SK-N-SH (cell line): ENCODE data around the gene SASH1. TPM values are rescaled to one million over a fixed set of nuclear protein-coding genes. Genes with fewer than 3 reads are reported as not detected.

ENCODE experiments used
- CTCF ChIA-PET: fragments of 300-600, 350-600 bp; formaldehyde crosslinking; extraction: SDS; loops from one replicate; lab custom pipeline; 2021; lab: Yijun Ruan, JAX
- POLR2A ChIA-PET: fragments of 350-600 bp; sonication (Branson Sonifier 250); formaldehyde crosslinking; extraction: SDS; loops from one replicate; lab custom pipeline; 2020; ENCODE audit warnings: antibody characterized with exemption, inconsistent platforms; lab: Yijun Ruan, JAX
- DNase-seq: peaks from one replicate; pipeline ENCODE4 v3.0.0; 2012
- H2AFZ ChIP-seq: fragments of 200-600 bp; sonication (generic); 2 replicates; pipeline ENCODE4 v1.8.1; 2016; ENCODE audit warnings: antibody characterized with exemption, mild to moderate bottlenecking, low read depth
- H3F3A ChIP-seq: fragments of 200-600 bp; sonication (generic); replicated peaks from 2 replicates; pipeline ENCODE3; 2016; ENCODE audit warnings: antibody characterized with exemption, mild to moderate bottlenecking; ENCODE audit not compliant: insufficient read depth
- H3K27ac ChIP-seq, 2 experiments: fragments of 200-500 bp in 1 of 2; fragments of 200-600 bp in 1 of 2; sonication (Bioruptor generic) in 1 of 2; sonication (generic), shearing (Covaris generic) in 1 of 2; 2 replicates each; pipeline versions ENCODE4 v1.5.1 to v1.6.1; 2014 to 2016; ENCODE audit warnings: low read depth in 2 of 2, inconsistent platforms in 1 of 2, low read length in 1 of 2, mild to moderate bottlenecking in 1 of 2, mixed read lengths in 1 of 2
- H3K27me3 ChIP-seq: fragments of 200-600 bp; sonication (generic), shearing (Covaris generic); 2 replicates; pipeline ENCODE4 v1.6.1; 2016; ENCODE audit warnings: mixed run types; ENCODE audit not compliant: insufficient read depth
- H3K36me3 ChIP-seq, 2 experiments: fragments of 200-500 bp in 1 of 2; fragments of 200-600 bp in 1 of 2; sonication (Bioruptor generic) in 1 of 2; sonication (generic) in 1 of 2; replicated peaks in 1 of 2; 2 replicates each; pipeline versions ENCODE3 to v1.5.1; 2014 to 2016; ENCODE audit warnings: low read length in 1 of 2, mild to moderate bottlenecking in 1 of 2; ENCODE audit not compliant: insufficient read depth in 2 of 2, control insufficient read depth in 1 of 2
- H3K4me1 ChIP-seq, 2 experiments: fragments of 200-500 bp in 1 of 2; fragments of 200-600 bp in 1 of 2; sonication (Bioruptor generic) in 1 of 2; sonication (generic), shearing (Covaris generic) in 1 of 2; 2 replicates each; pipeline versions ENCODE4 v1.5.1 to v1.6.1; 2014 to 2016; ENCODE audit warnings: low read depth in 1 of 2, low read length in 1 of 2, mixed run types in 1 of 2; ENCODE audit not compliant: insufficient read depth in 2 of 2, control insufficient read depth in 1 of 2
- H3K4me2 ChIP-seq: fragments of 200-600 bp; sonication (generic), shearing (Covaris generic); 2 replicates; pipeline ENCODE4 v1.6.1; 2017; ENCODE audit warnings: mixed run types
- H3K4me3 ChIP-seq, 2 experiments: fragments of 200-500 bp in 1 of 2; fragments of 200-600 bp in 1 of 2; sonication (Bioruptor generic) in 1 of 2; sonication (generic), shearing (Covaris generic) in 1 of 2; 2 replicates each; pipeline versions ENCODE4 v1.5.1 to v1.8.1; 2014 to 2016; ENCODE audit warnings: low read depth in 2 of 2, inconsistent platforms in 1 of 2, low read length in 1 of 2, mild to moderate bottlenecking in 1 of 2, mixed read lengths in 1 of 2, moderate library complexity in 1 of 2
- H3K79me2 ChIP-seq: fragments of 200-600 bp; sonication (generic); 2 replicates; pipeline ENCODE4 v1.8.1; 2017; ENCODE audit warnings: mild to moderate bottlenecking; ENCODE audit not compliant: insufficient read depth
- H3K9ac ChIP-seq: fragments of 200-600 bp; sonication (generic); 2 replicates; pipeline ENCODE4 v1.6.1; 2017; ENCODE audit warnings: mixed run types
- H3K9me2 ChIP-seq: fragments of 200-600 bp; sonication (generic); 2 replicates; pipeline ENCODE4 v1.6.1; 2017; ENCODE audit warnings: mixed run types
- H3K9me3 ChIP-seq: fragments of 200-600 bp; sonication (generic); 2 replicates; pipeline ENCODE4 v1.6.1; 2017; ENCODE audit warnings: mixed run types, mild to moderate bottlenecking, moderate library complexity
- H4K20me1 ChIP-seq: fragments of 200-600 bp; sonication (generic); 2 replicates; pipeline ENCODE4 v1.6.1; 2017; ENCODE audit warnings: mild to moderate bottlenecking, mixed run types; ENCODE audit not compliant: insufficient read depth
- CHD2 ChIP-seq: fragments of 150-350 bp; IDR thresholded peaks from 2 replicates; pipeline ENCODE4 v1.6.1; 2018; ENCODE audit warnings: low read length; ENCODE audit not compliant: partially characterized antibody
- CTCF ChIP-seq: fragments of 200-600 bp; sonication (generic); IDR thresholded peaks from 2 replicates; pipeline ENCODE4 v1.6.1; 2017; ENCODE audit warnings: antibody characterized with exemption, mild to moderate bottlenecking, moderate library complexity
- EP300 ChIP-seq, 2 experiments: IDR thresholded peaks; 2 replicates each; pipeline versions ENCODE4 v1.4.0 to v1.6.1; 2012; ENCODE audit warnings: borderline replicate concordance in 1 of 2, low read depth in 1 of 2, low read length in 1 of 2
- EZH2phosphoT487 ChIP-seq: fragments of 200-600 bp; sonication (generic); IDR thresholded peaks from 2 replicates; pipeline ENCODE4 v1.6.1; 2017; ENCODE audit warnings: low read depth, mixed run types, mild to moderate bottlenecking, antibody characterized with exemption, moderate library complexity, borderline replicate concordance
- FOSL2 ChIP-seq: IDR thresholded peaks from 2 replicates; pipeline ENCODE4 v1.4.0; 2012; ENCODE audit warnings: low read depth, mild to moderate bottlenecking, moderate library complexity, borderline replicate concordance
- GABPA ChIP-seq: IDR thresholded peaks from 2 replicates; pipeline ENCODE4 v1.4.0; 2012; ENCODE audit warnings: low read depth, mild to moderate bottlenecking
- GATA2 ChIP-seq: sonication (generic); formaldehyde crosslinking; IDR thresholded peaks from 2 replicates; pipeline ENCODE4 v1.5.0; 2020; ENCODE audit warnings: mild to moderate bottlenecking, missing genetic modification reagents
- IRF3 ChIP-seq: fragments of 150-350 bp; IDR thresholded peaks from 2 replicates; pipeline ENCODE4 v1.6.1; 2016; ENCODE audit warnings: mild to moderate bottlenecking, low read depth, low read length
- JUND ChIP-seq: IDR thresholded peaks from 2 replicates; pipeline ENCODE4 v1.4.0; 2012
- REST ChIP-seq: IDR thresholded peaks from 2 replicates; pipeline ENCODE4 v1.6.1; 2012; ENCODE audit warnings: mild to moderate bottlenecking, low read depth, low read length, moderate library complexity
- RFX5 ChIP-seq: IDR thresholded peaks from 2 replicates; pipeline ENCODE4 v1.6.1; 2012; ENCODE audit warnings: mild to moderate bottlenecking, improper control_type of control experiment, low read length
- SMC3 ChIP-seq: IDR thresholded peaks from 2 replicates; pipeline ENCODE4 v1.6.1; 2012; ENCODE audit warnings: low read depth, low read length, improper control_type of control experiment
- USF1 ChIP-seq: IDR thresholded peaks from 2 replicates; pipeline ENCODE4 v1.4.0; 2012; ENCODE audit warnings: low read depth, borderline replicate concordance
- WGBS: methylation state at CpG from one replicate; pipeline ENCODE4 v1.1.6; 2017; ENCODE audit warnings: low lambda C conversion rate; 5-methylcytosine and 5-hydroxymethylcytosine counted together
- polyA plus RNA-seq, 3 experiments: library from polyadenylated mRNA; depleted of rRNA; stranded (reverse); fragments of >200 nt; gene quantifications; 2 replicates each; pipeline ENCODE4 v1.2.3, GENCODE V29; 2012

SASH1 gene
- polyA plus RNA-seq, 1 of the 3 experiments (the other 2 are of a cell fraction): 19.8 TPM

- TF ChIP-seq IRF3: no peak
Measured at GRCh38 chr6:148543540-148543939, 200.9 kb downstream of the SASH1 start (continued).

- H4K20me1 ChIP-seq: no peaks in the 10 kb centered on the region
- ChIA-PET CTCF (interaction anchor here (1.3 to 1.4 kb wide), 2 partner anchors 15 to 17 kb away, joined by 3 read pairs; no protein-coding TSS in a partner anchor), POLR2A (no interaction called here)
- H3K9ac ChIP-seq: no peak overlapping the region
- no peaks in the 10 kb centered on the region for H3K9me2 ChIP-seq
- H3K4me3 ChIP-seq: no peak overlapping the region
- WGBS: 91% methylated on average over 4 of the region's 17 CpGs
- TF ChIP-seq CTCF (no peak), USF1 (no peak), JUND (no peak), FOSL2 (no peak), GATA2 (CRISPR knock-in tag) (no peak), RFX5 (no peak), SMC3 (no peak), GABPA (no peak), EP300 (IDR thresholded peaks at IDR 0.05; ENCODE audit: borderline replicate concordance in 1 of 2, low read depth in 1 of 2, low read length in 1 of 2) (no peak), CHD2 (no peak), EZH2phosphoT487 (no peak), REST (no peak)
- H3K4me2 ChIP-seq: no peak overlapping the region
- peaks cover 59 to 91% of the 10 kb centered on the region in 2 experiments for H3K36me3 ChIP-seq
- H2AFZ ChIP-seq: no peak overlapping the region
- no peak overlapping the region for H3K27ac ChIP-seq
- peaks cover 3 to 4% of the 10 kb centered on the region in 2 experiments; a peak in 2 of 4 replicates for H3K4me1 ChIP-seq
- peaks cover 26% of the 10 kb centered on the region for H3F3A ChIP-seq
- peaks cover 11% of the 10 kb centered on the region; the same call in 1 of the 2 replicates for H3K79me2 ChIP-seq
- H3K27me3 ChIP-seq: no peaks in the 10 kb centered on the region
- no peaks in the 10 kb centered on the region for H3K9me3 ChIP-seq
- no peak for DNase-seq
Measured at GRCh38 chr6:148544421-148544820, 201.8 kb downstream of the SASH1 start.
